GM18508 (cell line): ENCODE data around the gene PTPRK.

Source experiments
- ATAC-seq: cut with Tn5 transposase; IDR thresholded peaks from one replicate; pipeline ENCODE4 v1.9.1; 2021; ENCODE audit warnings: moderate number of reproducible peaks; ENCODE audit not compliant: insufficient read depth, unreplicated experiment

PTPRK gene

GRCh38 chr6:128117916-128118315, 402.5 kb downstream of the PTPRK start:
- ATAC-seq: no peak

- no peak for ATAC-seq
These were observed 406.2 kb downstream of the PTPRK start for GRCh38 chr6:128114164-128114563.

- ATAC-seq: peak; percentile 56
These were observed 407.9 kb downstream of the PTPRK start for GRCh38 chr6:128112494-128112893.

- ATAC-seq: no peak
These were observed 409.3 kb downstream of the PTPRK start for GRCh38 chr6:128111096-128111495.

GRCh38 chr6:128107682-128108081, 412.7 kb downstream of the PTPRK start:
- no peak for ATAC-seq

- ATAC-seq: no peak
These were observed 420.7 kb downstream of the PTPRK start for GRCh38 chr6:128099571-128100197.

- no peak for ATAC-seq
These were observed 422.3 kb downstream of the PTPRK start for GRCh38 chr6:128098000-128098581.

GRCh38 chr6:128097009-128097408, 423.4 kb downstream of the PTPRK start:
- ATAC-seq: no peak

- no peak for ATAC-seq
These were observed 425.0 kb downstream of the PTPRK start for GRCh38 chr6:128095362-128095761.

GRCh38 chr6:128079021-128079420, 441.4 kb downstream of the PTPRK start:
- ATAC-seq: no peak

- ATAC-seq: no peak
These were observed 442.1 kb downstream of the PTPRK start for GRCh38 chr6:128078276-128078675.

GRCh38 chr6:128076843-128077242, 443.6 kb downstream of the PTPRK start:
- no peak for ATAC-seq

GRCh38 chr6:128074567-128074966, 445.8 kb downstream of the PTPRK start:
- no peak for ATAC-seq

- ATAC-seq: no peak
These were observed 447.0 kb downstream of the PTPRK start for GRCh38 chr6:128073389-128073788.

- no peak for ATAC-seq
These were observed 449.2 kb downstream of the PTPRK start for GRCh38 chr6:128071212-128071611.

- no peak for ATAC-seq
These were observed 450.0 kb downstream of the PTPRK start for GRCh38 chr6:128070406-128070805.

GRCh38 chr6:128069188-128069587, 451.2 kb downstream of the PTPRK start:
- ATAC-seq: no peak

- no peak for ATAC-seq
These were observed 452.3 kb downstream of the PTPRK start for GRCh38 chr6:128068119-128068479.

GRCh38 chr6:128067446-128068118, 452.8 kb downstream of the PTPRK start:
- ATAC-seq: no peak

GRCh38 chr6:128065072-128065471, 455.3 kb downstream of the PTPRK start:
- no peak for ATAC-seq

- ATAC-seq: no peak
These were observed 455.9 kb downstream of the PTPRK start for GRCh38 chr6:128064540-128064895.
